ENCODE data around the gene KCND3.

Gene KCND3

GRCh38 chr1:111867868-111868440, 121.5 kb downstream of the KCND3 start:
- TF ChIP-seq CTCF (IDR thresholded peaks at IDR 0.05; ENCODE audit: low read depth, low read length), result no peak
- TF ChIP-seq MYC (IDR thresholded peaks at IDR 0.05; ENCODE audit: low read depth, low read length), result no peak
- TF ChIP-seq, protein P1, sequence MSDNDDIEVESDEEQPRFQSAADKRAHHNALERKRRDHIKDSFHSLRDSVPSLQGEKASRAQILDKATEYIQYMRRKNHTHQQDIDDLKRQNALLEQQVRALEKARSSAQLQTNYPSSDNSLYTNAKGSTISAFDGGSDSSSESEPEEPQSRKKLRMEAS (IDR thresholded peaks at IDR 0.05; ENCODE audit: low read depth, low read length), result no peak
- no peak for TF ChIP-seq POLR2A (IDR thresholded peaks at IDR 0.05; ENCODE audit: extremely low read depth, insufficient read length)
- no peak overlapping the region for H3K4me3 ChIP-seq (ENCODE audit: low read depth, low read length)
- DNase-seq (ENCODE audit: low read depth), result no peak

DNA sequence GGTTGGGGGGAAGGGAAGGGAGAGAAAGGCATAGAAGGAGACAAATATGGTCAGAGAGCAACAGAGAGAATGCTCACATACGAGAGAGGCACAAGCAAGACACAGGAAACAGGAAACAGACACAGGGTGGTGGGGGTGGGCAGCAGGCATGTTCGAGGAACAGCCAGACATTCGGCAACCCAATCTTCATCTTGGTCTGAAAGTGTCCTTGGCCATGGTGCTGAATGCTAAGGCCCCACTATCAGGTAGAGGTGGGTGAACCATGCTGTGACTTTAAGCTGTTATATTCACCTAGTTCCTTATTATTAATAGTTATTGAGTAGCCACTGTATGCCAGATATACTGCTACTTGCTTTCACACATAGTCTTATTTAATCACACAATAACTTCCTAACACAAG, 124.6 kb downstream of the KCND3 start:
- DNase-seq (ENCODE audit: low read depth), result peak; percentile 12

DNA sequence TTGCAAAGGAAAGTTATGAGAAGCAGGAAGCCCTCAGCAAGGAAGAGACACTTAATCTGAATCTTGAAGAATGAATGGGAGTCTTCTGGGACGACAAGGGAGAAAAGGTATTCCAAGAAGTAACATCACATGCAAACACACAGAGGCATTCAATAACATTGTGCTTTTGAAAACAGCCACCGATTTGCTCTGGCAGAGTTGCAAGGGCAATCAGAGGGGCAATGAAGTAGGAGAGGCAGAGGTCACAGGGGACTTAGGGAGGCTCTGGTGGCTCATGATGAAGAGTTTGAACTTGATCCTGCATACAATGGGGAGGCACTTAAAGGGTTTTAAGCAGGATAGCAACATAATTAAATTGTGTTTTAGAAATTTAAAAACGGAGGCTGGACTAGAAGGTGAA, 126.1 kb downstream of the KCND3 start:
- H3K4me3 ChIP-seq (ENCODE audit: low read depth, low read length), result no peak overlapping the region

More for the DNA sequence above, 124.6 kb downstream of the KCND3 start:
- H3K4me3 ChIP-seq (ENCODE audit: low read depth, low read length), result no peak overlapping the region
- TF ChIP-seq MYC (IDR thresholded peaks at IDR 0.05; ENCODE audit: low read depth, low read length) (no peak), POLR2A (IDR thresholded peaks at IDR 0.05; ENCODE audit: extremely low read depth, insufficient read length) (no peak), CTCF (IDR thresholded peaks at IDR 0.05; ENCODE audit: low read depth, low read length) (no peak)
- TF ChIP-seq, protein P1 (IDR thresholded peaks at IDR 0.05; ENCODE audit: low read depth, low read length), result no peak

GRCh38 chr1:111862599-111862998, 126.9 kb downstream of the KCND3 start:
- H3K4me3 ChIP-seq (ENCODE audit: low read depth, low read length), result no peak overlapping the region
- DNase-seq (ENCODE audit: low read depth), result no peak
- TF ChIP-seq POLR2A (IDR thresholded peaks at IDR 0.05; ENCODE audit: extremely low read depth, insufficient read length) (no peak), CTCF (IDR thresholded peaks at IDR 0.05; ENCODE audit: low read depth, low read length) (no peak), MYC (IDR thresholded peaks at IDR 0.05; ENCODE audit: low read depth, low read length) (no peak)
- TF ChIP-seq, protein P1 (IDR thresholded peaks at IDR 0.05; ENCODE audit: low read depth, low read length), result no peak

More for the DNA sequence above, 126.1 kb downstream of the KCND3 start:
- TF ChIP-seq POLR2A (IDR thresholded peaks at IDR 0.05; ENCODE audit: extremely low read depth, insufficient read length) (no peak), CTCF (IDR thresholded peaks at IDR 0.05; ENCODE audit: low read depth, low read length) (no peak), MYC (IDR thresholded peaks at IDR 0.05; ENCODE audit: low read depth, low read length) (no peak)
- TF ChIP-seq, protein P1 (IDR thresholded peaks at IDR 0.05; ENCODE audit: low read depth, low read length), result no peak
- DNase-seq (ENCODE audit: low read depth), result no peak

DNA sequence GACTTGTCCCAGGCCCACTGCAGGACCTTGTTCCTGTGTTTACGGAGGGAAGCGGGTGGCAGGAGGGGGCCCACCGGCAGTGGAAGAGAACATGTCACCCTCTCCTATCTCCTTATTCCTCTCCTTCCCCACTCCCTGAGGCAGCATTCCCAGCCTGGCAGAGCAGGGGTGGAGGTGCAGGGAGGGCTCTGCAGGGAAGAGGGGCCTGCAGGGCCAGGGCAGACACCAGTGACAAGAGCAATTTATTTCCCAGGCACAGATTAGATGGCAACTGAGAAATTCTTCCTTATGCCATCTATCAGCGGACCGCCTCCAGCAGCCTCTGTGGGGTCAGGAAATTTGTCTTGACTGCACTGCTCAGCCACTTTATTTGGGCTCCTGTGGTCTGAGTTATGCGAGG, 127.9 kb downstream of the KCND3 start:
- no peak for TF ChIP-seq POLR2A (IDR thresholded peaks at IDR 0.05; ENCODE audit: extremely low read depth, insufficient read length)
- TF ChIP-seq, protein P1 (IDR thresholded peaks at IDR 0.05; ENCODE audit: low read depth, low read length), result no peak
- TF ChIP-seq MYC (IDR thresholded peaks at IDR 0.05; ENCODE audit: low read depth, low read length), result no peak
- TF ChIP-seq CTCF (IDR thresholded peaks at IDR 0.05; ENCODE audit: low read depth, low read length), result no peak
- H3K4me3 ChIP-seq (ENCODE audit: low read depth, low read length), result no peak overlapping the region
- no peak for DNase-seq (ENCODE audit: low read depth)

All from NB4 (cell line).